CD8-positive, alpha-beta memory T cell (primary cell): Measurements from ENCODE around the gene POLR2H. TPM values are rescaled to one million over a fixed set of nuclear protein-coding genes. Genes with fewer than 3 reads are reported as not detected.

Source experiments
- CTCF ChIA-PET: fragments of 350-600 bp; sonication (Branson Sonifier 250); formaldehyde crosslinking; loops from one replicate; lab custom pipeline; 2021; ENCODE audit warnings: antibody characterized with exemption; lab: Charles Lee
- POLR2A ChIA-PET: fragments of 350-600 bp; sonication (Branson Sonifier 250); formaldehyde crosslinking; loops from one replicate; lab custom pipeline; 2021; ENCODE audit warnings: antibody characterized with exemption; lab: Charles Lee
- DNase-seq, 5 donors: peaks; one replicate each; pipeline versions ENCODE4 v3.0.0 to v3.0.0-alpha.2; 2020 to 2022; ENCODE audit warnings: mixed read lengths in 1 of 5
- H3K27ac ChIP-seq: one replicate; pipeline ENCODE4 v1.7.0; 2013; ENCODE audit warnings: low read depth, mild to moderate bottlenecking, low read length, moderate library complexity
- H3K27me3 ChIP-seq: 2 replicates; pipeline ENCODE4 v1.7.0; 2013; ENCODE audit warnings: low read length, mild to moderate bottlenecking; ENCODE audit not compliant: insufficient read depth, poor library complexity, severe bottlenecking
- H3K36me3 ChIP-seq: 2 replicates; pipeline ENCODE4 v1.7.0; 2013; ENCODE audit warnings: mild to moderate bottlenecking, low read length, moderate library complexity; ENCODE audit not compliant: insufficient read depth
- H3K4me1 ChIP-seq: 2 replicates; pipeline ENCODE4 v1.7.0; 2013; ENCODE audit warnings: mild to moderate bottlenecking, low read length, moderate library complexity; ENCODE audit not compliant: insufficient read depth
- H3K4me3 ChIP-seq: 2 replicates; pipeline ENCODE4 v1.7.0; 2013; ENCODE audit warnings: mild to moderate bottlenecking, low read length
- H3K9me3 ChIP-seq: 2 replicates; pipeline ENCODE4 v1.7.0; 2013; ENCODE audit warnings: mild to moderate bottlenecking, low read length
- H3K27ac Mint-ChIP-seq, 8 donors: one replicate each; pipeline ENCODE4 v1.8.0; 2020 to 2021; ENCODE audit warnings: mixed read lengths in 8 of 8, mild to moderate bottlenecking in 6 of 8, inconsistent platforms in 3 of 8, moderate library complexity in 3 of 8
- H3K27me3 Mint-ChIP-seq, 2 donors: one replicate each; pipeline ENCODE4 v1.8.0; 2020 to 2021; ENCODE audit warnings: mixed read lengths in 2 of 2, mild to moderate bottlenecking in 1 of 2, moderate library complexity in 1 of 2
- H3K36me3 Mint-ChIP-seq, 3 donors: one replicate each; pipeline ENCODE4 v1.8.0; 2020 to 2021; ENCODE audit warnings: mixed read lengths in 3 of 3, inconsistent platforms in 1 of 3, mild to moderate bottlenecking in 1 of 3
- H3K4me1 Mint-ChIP-seq, 3 donors: one replicate each; pipeline ENCODE4 v1.8.0; 2020 to 2021; ENCODE audit warnings: mixed read lengths in 3 of 3, inconsistent platforms in 1 of 3, mild to moderate bottlenecking in 1 of 3
- H3K4me3 Mint-ChIP-seq, 7 donors: one replicate each; pipeline ENCODE4 v1.8.0; 2020 to 2021; ENCODE audit warnings: mixed read lengths in 7 of 7, mild to moderate bottlenecking in 6 of 7, moderate library complexity in 4 of 7, inconsistent platforms in 2 of 7
- H3K9me3 Mint-ChIP-seq, 5 donors: one replicate each; pipeline ENCODE4 v1.8.0; 2020 to 2022; ENCODE audit warnings: mixed read lengths in 5 of 5, mild to moderate bottlenecking in 3 of 5, moderate library complexity in 2 of 5, inconsistent platforms in 1 of 5
- polyA plus RNA-seq: library from polyadenylated mRNA; unstranded; fragments of 300-500 nt; fragmentation: Illumina TruSeq; gene quantifications from one replicate; pipeline ENCODE4 v1.2.3, GENCODE V29; 2021
- total RNA-seq, 2 experiments: library from RNA; stranded (reverse); gene quantifications; one replicate each; pipeline ENCODE4 v1.2.3, GENCODE V29; 2021

Gene POLR2H
- total and polyA plus RNA-seq, 3 experiments from 2014 or later, result 52.1 to 147 (median 147) TPM

DNA sequence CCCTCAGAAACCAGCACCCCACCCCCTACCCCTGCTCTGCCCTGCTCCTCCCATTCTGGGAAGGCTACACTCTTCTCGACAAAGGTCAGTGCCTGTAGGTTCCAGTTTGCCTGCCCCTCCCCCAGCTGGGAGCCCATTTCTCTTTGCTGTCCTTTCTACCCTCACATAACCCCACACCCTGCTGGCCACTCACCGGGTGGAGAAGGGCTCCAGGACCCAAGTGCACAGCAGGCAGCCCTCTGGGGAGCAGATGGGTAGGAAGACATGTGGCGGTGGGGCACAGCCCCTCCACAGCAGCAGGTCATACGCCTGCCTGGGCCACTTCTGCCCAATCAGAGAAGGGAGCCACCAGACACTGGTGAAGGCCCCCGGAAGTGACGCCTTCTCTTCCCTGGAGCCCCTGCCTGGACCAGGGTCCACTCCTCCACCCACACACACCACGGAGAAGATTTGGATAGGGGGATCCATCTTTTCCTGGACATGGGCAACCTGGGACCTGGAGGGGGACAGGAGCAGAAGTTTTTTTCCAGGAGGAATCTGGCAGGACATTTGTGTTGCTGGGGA is 16.5 kb downstream of the POLR2H start, which contains the start of gene THPO:
Gene THPO, minus strand, starts transcription at position 326 of the 564 bp plus-strand sequence. CDS start 1,948 bp downstream, outside the sequence.
- H3K27ac Mint-ChIP-seq, result no peak within 1 kb of the TSS
- H3K9me3 ChIP-seq, result no peaks in the 10 kb centered on the region
- H3K4me1 ChIP-seq, result peaks cover 10% of the 10 kb centered on the region
- peaks cover 40 to 68% of the 10 kb centered on the region in 2 donors for H3K27me3 Mint-ChIP-seq
- H3K4me1 Mint-ChIP-seq, result peaks cover 5 to 21% (median 9%) of the 10 kb centered on the region in 3 donors
- H3K4me3 Mint-ChIP-seq, result peak within 1 kb of the TSS; percentile 68 to 88 (median 71)
- POLR2A ChIA-PET, result no interaction called here
- CTCF ChIA-PET, result interaction anchor here (0.5 to 1.5 kb wide), 2 partner anchors 24 to 95 kb away, joined by 3 to 4 read pairs; no protein-coding TSS in a partner anchor
- no peak within 1 kb of the TSS for H3K4me3 ChIP-seq
- no peak for DNase-seq
- H3K27ac ChIP-seq, result no peak within 1 kb of the TSS
- peaks cover 33% of the 10 kb centered on the region for H3K27me3 ChIP-seq
- no peaks in the 10 kb centered on the region for H3K36me3 ChIP-seq
- no peaks in the 10 kb centered on the region for H3K9me3 Mint-ChIP-seq
- H3K36me3 Mint-ChIP-seq, result peaks cover 0 to 2% (median 0%) of the 10 kb centered on the region in 3 donors

DNA sequence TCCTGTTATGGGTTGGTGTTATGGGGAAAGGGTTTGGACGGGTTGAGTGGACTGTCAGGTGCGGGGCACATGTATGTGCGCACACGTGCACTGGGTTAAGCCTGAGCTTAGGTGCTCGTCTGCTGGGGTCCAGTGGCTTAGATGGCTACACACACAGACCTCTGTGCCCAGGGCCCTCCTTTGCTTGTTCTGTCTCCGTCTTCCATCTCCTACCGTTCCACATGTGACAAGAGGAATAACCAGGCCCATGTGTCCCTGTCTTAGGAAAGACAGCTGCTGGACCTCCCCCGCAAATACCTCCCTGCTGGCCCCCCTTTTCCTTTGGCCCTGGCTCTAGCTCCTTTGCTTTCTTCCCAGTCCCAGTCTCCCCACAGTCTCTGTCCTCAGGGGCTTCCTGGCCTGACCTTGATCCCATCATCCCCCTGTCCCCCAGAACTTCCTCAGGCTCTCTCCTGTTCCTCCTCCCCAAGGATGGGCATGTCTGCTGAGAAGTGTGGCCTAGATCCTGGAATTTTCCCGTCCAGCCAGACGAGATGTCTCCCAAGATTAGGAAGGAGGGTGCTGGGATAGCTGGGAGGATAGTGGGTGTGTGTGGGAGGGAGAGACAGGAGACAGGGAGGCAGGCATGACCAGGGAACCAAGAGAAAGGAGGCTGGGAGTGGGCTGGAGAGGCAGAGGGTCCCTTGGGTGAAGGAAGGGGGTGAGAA is 17.3 kb downstream of the POLR2H start:
- Mint-ChIP-seq H3K27ac (no peak overlapping the region), H3K9me3 (no peaks in the 10 kb centered on the region), H3K36me3 (peaks cover 0 to 2% (median 0%) of the 10 kb centered on the region in 3 donors), H3K27me3 (peaks cover 46 to 72% of the 10 kb centered on the region in 2 donors), H3K4me3 (peak overlapping the region; percentile 68 to 88 (median 71)), H3K4me1 (peaks cover 5 to 21% (median 9%) of the 10 kb centered on the region in 3 donors)
- ChIA-PET POLR2A (no interaction called here), CTCF (no interaction called here)
- Histone ChIP-seq H3K27me3 (peaks cover 33% of the 10 kb centered on the region), H3K4me3 (no peak overlapping the region), H3K27ac (no peak overlapping the region), H3K36me3 (no peaks in the 10 kb centered on the region), H3K4me1 (peaks cover 10% of the 10 kb centered on the region), H3K9me3 (no peaks in the 10 kb centered on the region)
- no peak for DNase-seq

DNA sequence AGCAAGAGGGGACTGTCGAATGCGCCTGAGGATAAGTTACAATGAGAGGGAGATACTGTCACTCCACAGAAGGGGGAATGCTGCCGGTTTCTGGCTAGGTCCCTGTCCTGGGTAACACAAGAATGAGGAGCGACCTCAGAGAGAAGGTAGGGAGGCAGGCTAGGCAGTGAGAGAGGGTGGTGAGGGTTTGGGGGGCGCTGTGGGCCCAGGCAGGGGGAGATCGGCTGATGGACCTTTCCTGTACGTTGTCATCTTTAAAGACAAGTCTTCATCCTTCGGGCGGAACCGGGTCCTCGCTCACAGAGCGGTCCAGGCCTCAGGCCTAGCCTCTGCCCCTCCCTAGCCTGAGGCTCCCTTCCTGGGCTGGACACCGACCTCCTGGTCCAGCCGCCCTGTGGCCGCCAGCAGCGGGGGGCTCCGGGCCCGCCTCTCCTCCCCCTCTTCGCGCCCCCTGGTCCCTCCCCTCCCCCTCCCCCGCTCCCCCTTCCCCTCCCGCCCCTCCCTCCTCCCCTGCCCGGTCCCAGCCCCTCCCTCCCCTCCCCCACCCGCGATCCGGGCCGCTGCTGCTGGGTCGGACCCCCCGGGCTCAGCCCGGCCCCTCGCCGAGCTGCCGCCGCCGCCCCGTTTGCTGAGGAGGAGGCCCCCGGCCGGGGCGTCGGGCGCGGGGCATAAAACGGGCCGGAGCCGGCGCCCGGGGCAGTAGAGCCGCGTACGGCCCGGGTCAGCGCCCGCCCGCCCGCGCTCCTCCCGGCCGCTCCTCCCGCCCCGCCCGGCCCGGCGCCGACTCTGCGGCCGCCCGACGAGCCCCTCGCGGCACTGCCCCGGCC is 18.1 kb downstream of the POLR2H start, which contains the start of gene CHRD:
Gene CHRD, plus strand, starts transcription at position 697 of the 827 bp plus-strand sequence. CDS start 265 bp downstream, outside the sequence.
- no peak within 1 kb of the TSS for H3K27ac Mint-ChIP-seq
- Histone ChIP-seq H3K27ac (no peak within 1 kb of the TSS), H3K27me3 (peaks cover 33% of the 10 kb centered on the region), H3K36me3 (no peaks in the 10 kb centered on the region), H3K9me3 (no peaks in the 10 kb centered on the region), H3K4me3 (peak within 1 kb of the TSS; percentile 51), H3K4me1 (peaks cover 10% of the 10 kb centered on the region)
- H3K36me3 Mint-ChIP-seq, result peaks cover 0 to 2% (median 0%) of the 10 kb centered on the region in 3 donors
- DNase-seq, result no peak
- POLR2A ChIA-PET, result no interaction called here
- peak within 1 kb of the TSS; percentile 74 to 88 (median 78) for H3K4me3 Mint-ChIP-seq
- H3K9me3 Mint-ChIP-seq, result no peaks in the 10 kb centered on the region
- peaks cover 48 to 76% of the 10 kb centered on the region in 2 donors for H3K27me3 Mint-ChIP-seq
- H3K4me1 Mint-ChIP-seq, result peaks cover 5 to 21% (median 9%) of the 10 kb centered on the region in 3 donors
- CTCF ChIA-PET, result interaction anchor here (1.2 to 1.5 kb wide), 2 partner anchors 8 to 16 kb away, joined by 5 read pairs; no protein-coding TSS in a partner anchor

DNA sequence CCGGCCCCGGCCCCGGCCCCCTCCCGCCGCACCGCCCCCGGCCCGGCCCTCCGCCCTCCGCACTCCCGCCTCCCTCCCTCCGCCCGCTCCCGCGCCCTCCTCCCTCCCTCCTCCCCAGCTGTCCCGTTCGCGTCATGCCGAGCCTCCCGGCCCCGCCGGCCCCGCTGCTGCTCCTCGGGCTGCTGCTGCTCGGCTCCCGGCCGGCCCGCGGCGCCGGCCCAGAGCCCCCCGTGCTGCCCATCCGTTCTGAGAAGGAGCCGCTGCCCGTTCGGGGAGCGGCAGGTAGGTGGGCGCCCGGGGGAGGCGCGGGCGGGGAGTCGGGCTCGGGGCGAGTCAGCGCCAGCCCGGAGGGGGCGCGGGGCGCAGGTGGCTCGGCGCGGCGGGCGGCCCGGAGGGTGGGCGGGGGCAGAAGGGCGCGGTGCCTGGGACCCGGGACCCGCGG is 18.7 kb downstream of the POLR2H start:
- no peaks in the 10 kb centered on the region for H3K9me3 Mint-ChIP-seq
- POLR2A ChIA-PET, result no interaction called here

DNA sequence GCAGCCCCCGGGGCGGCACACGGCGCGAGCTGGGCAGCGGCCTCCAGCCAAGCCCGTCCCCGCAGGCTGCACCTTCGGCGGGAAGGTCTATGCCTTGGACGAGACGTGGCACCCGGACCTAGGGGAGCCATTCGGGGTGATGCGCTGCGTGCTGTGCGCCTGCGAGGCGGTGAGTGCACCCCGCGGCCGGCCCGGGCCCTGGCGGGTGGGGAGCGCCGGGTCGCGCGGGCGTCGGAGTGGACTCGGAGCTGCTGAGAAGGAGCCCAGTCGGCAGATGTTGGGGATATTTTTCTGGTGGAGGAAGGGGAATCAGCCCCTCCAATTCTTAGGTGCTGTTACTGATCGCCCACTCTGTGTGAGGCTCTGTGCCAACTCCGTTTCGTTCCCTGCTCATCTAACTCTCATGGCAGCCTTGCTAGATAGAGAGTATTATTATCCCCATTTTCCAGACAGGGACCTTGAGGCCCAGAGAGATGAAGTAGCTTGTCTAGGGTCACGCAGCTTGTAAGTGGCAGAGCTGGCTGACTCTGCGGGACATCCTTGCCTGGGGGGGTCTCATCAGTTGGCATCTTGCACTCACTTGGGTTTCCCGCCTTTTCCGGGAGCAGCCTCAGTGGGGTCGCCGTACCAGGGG is 19.2 kb downstream of the POLR2H start:
- DNase-seq, result no peak
- no peak overlapping the region for H3K27ac Mint-ChIP-seq
- H3K36me3 Mint-ChIP-seq, result peaks cover 0 to 2% (median 0%) of the 10 kb centered on the region in 3 donors
- Histone ChIP-seq H3K27me3 (peaks cover 33% of the 10 kb centered on the region), H3K27ac (no peak overlapping the region), H3K4me1 (peaks cover 10% of the 10 kb centered on the region), H3K9me3 (no peaks in the 10 kb centered on the region), H3K4me3 (peak overlapping the region; percentile 51), H3K36me3 (no peaks in the 10 kb centered on the region)
- H3K27me3 Mint-ChIP-seq, result peaks cover 47 to 77% of the 10 kb centered on the region in 2 donors
- peak overlapping the region in 6 of 7 donors; percentile 72 to 79 (median 75) for H3K4me3 Mint-ChIP-seq
- no peaks in the 10 kb centered on the region for H3K9me3 Mint-ChIP-seq
- H3K4me1 Mint-ChIP-seq, result peaks cover 5 to 21% (median 9%) of the 10 kb centered on the region in 3 donors
- ChIA-PET CTCF (interaction anchor here (0.6 to 1.5 kb wide), 3 partner anchors 9 to 124 kb away, joined by 3 to 5 read pairs (median 5); no protein-coding TSS in a partner anchor), POLR2A (no interaction called here)

More for the DNA sequence above, 18.7 kb downstream of the POLR2H start:
- H3K9me3 ChIP-seq, result no peaks in the 10 kb centered on the region
- no peak overlapping the region for H3K27ac ChIP-seq
- no peaks in the 10 kb centered on the region for H3K36me3 ChIP-seq
- H3K4me3 ChIP-seq, result no peak overlapping the region
- H3K27me3 Mint-ChIP-seq, result peaks cover 48 to 78% of the 10 kb centered on the region in 2 donors
- peaks cover 33% of the 10 kb centered on the region for H3K27me3 ChIP-seq
- no peak overlapping the region for H3K27ac Mint-ChIP-seq
- H3K4me1 ChIP-seq, result peaks cover 10% of the 10 kb centered on the region
- H3K4me3 Mint-ChIP-seq, result no peak overlapping the region
- H3K36me3 Mint-ChIP-seq, result peaks cover 0 to 2% (median 0%) of the 10 kb centered on the region in 3 donors
- CTCF ChIA-PET, result interaction anchor here (1.2 to 1.5 kb wide), 2 partner anchors 9 to 16 kb away, joined by 5 read pairs; no protein-coding TSS in a partner anchor
- H3K4me1 Mint-ChIP-seq, result peaks cover 5 to 21% (median 9%) of the 10 kb centered on the region in 3 donors
- DNase-seq, result peak in 1 of 5 donors; percentile 8

DNA sequence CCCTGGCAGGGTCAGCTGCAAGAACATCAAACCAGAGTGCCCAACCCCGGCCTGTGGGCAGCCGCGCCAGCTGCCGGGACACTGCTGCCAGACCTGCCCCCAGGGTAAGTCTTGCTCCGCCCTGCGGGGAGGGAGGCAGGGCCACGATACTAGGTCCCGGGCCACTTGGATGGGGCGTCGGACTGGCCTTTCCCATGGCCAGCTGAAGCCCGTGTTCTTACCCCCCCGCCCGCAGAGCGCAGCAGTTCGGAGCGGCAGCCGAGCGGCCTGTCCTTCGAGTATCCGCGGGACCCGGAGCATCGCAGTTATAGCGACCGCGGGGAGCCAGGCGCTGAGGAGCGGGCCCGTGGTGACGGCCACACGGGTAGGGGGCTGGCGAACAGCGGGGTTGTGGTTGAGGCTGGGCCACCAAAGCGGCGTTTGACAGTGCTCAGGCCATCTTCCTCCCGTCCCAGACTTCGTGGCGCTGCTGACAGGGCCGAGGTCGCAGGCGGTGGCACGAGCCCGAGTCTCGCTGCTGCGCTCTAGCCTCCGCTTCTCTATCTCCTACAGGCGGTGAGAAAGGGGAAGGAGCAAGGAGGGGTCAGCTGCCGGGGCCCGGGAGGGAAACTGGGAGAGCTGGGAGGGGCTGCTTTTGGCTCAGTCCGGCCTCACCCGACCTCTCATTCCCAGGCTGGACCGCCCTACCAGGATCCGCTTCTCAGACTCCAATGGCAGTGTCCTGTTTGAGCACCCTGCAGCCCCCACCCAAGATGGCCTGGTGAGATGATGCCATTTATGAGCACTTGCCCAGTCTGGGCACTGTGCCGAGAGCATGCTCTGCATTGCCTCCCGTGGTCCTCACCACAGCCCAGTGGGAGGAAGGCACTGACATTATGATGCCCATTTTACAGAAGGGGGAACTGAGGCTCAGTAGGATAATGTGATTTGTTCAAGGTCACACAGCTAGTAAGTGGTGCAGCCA is 20.0 kb downstream of the POLR2H start:
- Histone ChIP-seq H3K9me3 (no peaks in the 10 kb centered on the region), H3K4me3 (no peak overlapping the region), H3K27ac (no peak overlapping the region), H3K4me1 (peaks cover 10% of the 10 kb centered on the region), H3K36me3 (no peaks in the 10 kb centered on the region), H3K27me3 (peaks cover 33% of the 10 kb centered on the region)
- no peak for DNase-seq
- ChIA-PET POLR2A (no interaction called here), CTCF (interaction anchor here (1.2 to 1.5 kb wide), 2 partner anchors 10 to 18 kb away, joined by 5 read pairs; no protein-coding TSS in a partner anchor)
- Mint-ChIP-seq H3K27ac (no peak overlapping the region), H3K9me3 (no peaks in the 10 kb centered on the region), H3K4me1 (peaks cover 5 to 21% (median 9%) of the 10 kb centered on the region in 3 donors), H3K36me3 (peaks cover 0 to 2% (median 0%) of the 10 kb centered on the region in 3 donors), H3K4me3 (peak overlapping the region; percentile 72 to 82 (median 76)), H3K27me3 (peaks cover 43 to 75% of the 10 kb centered on the region in 2 donors)
